HEK293 (cell line): Measurements from ENCODE around the gene P2RY11.

ENCODE experiments used
- BCL11A ChIP-seq: fragments of 450-650 bp; formaldehyde crosslinking; IDR thresholded peaks from 2 replicates; pipeline ENCODE4 v1.5.1; 2016; ENCODE audit warnings: low read depth, missing biosample characterization, missing genetic modification characterization
- GFI1B ChIP-seq: fragments of 450-650 bp; formaldehyde crosslinking; IDR thresholded peaks from 2 replicates; pipeline ENCODE4 v1.5.1; 2016; ENCODE audit warnings: missing biosample characterization, missing genetic modification characterization
- GLIS2 ChIP-seq: fragments of 450-650 bp; formaldehyde crosslinking; IDR thresholded peaks from 2 replicates; pipeline ENCODE4 v1.5.1; 2016; ENCODE audit warnings: missing biosample characterization, missing genetic modification characterization
- HOXC10 ChIP-seq: sonication (generic); formaldehyde crosslinking; IDR thresholded peaks from 2 replicates; pipeline ENCODE4 v1.8.1; 2023; ENCODE audit warnings: mild to moderate bottlenecking, missing genetic modification reagents
- OSR2 ChIP-seq: fragments of 450-650 bp; formaldehyde crosslinking; IDR thresholded peaks from 2 replicates; pipeline ENCODE4 v1.5.1; 2016; ENCODE audit warnings: missing biosample characterization, missing genetic modification characterization
- RBAK ChIP-seq: fragments of 450-650 bp; formaldehyde crosslinking; IDR thresholded peaks from 2 replicates; pipeline ENCODE4 v1.5.1; 2016; ENCODE audit warnings: missing biosample characterization, missing genetic modification characterization
- WT1 ChIP-seq: fragments of 450-650 bp; formaldehyde crosslinking; IDR thresholded peaks from 2 replicates; pipeline ENCODE4 v1.5.1; 2016; ENCODE audit warnings: missing biosample characterization, missing genetic modification characterization
- YY2 ChIP-seq: fragments of 450-650 bp; formaldehyde crosslinking; IDR thresholded peaks from 2 replicates; pipeline ENCODE4 v1.5.1; 2016; ENCODE audit warnings: missing biosample characterization, missing genetic modification characterization
- ZBTB48 ChIP-seq: fragments of 450-650 bp; formaldehyde crosslinking; IDR thresholded peaks from 2 replicates; pipeline ENCODE4 v1.5.1; 2016; ENCODE audit warnings: missing biosample characterization, missing genetic modification characterization
- ZNF112 ChIP-seq: fragments of 450-650 bp; formaldehyde crosslinking; IDR thresholded peaks from 2 replicates; pipeline ENCODE4 v1.5.0; 2017; ENCODE audit warnings: missing biosample characterization, missing genetic modification characterization
- ZNF2 ChIP-seq: fragments of 450-650 bp; formaldehyde crosslinking; IDR thresholded peaks from 2 replicates; pipeline ENCODE4 v1.5.1; 2016; ENCODE audit warnings: missing biosample characterization, missing genetic modification characterization
- ZNF221 ChIP-seq: fragments of 450-650 bp; formaldehyde crosslinking; IDR thresholded peaks from 2 replicates; pipeline ENCODE4 v1.5.1; 2017; ENCODE audit warnings: missing biosample characterization, missing genetic modification characterization, borderline replicate concordance
- ZNF23 ChIP-seq: fragments of 450-650 bp; formaldehyde crosslinking; IDR thresholded peaks from 2 replicates; pipeline ENCODE4 v1.5.1; 2016; ENCODE audit warnings: missing biosample characterization, missing genetic modification characterization, borderline replicate concordance
- ZNF274 ChIP-seq, 2 experiments: fragments of 200-500 bp in 1 of 2; fragments of 450-650 bp in 1 of 2; sonication (Bioruptor generic) in 1 of 2; formaldehyde crosslinking in 1 of 2; IDR thresholded peaks; 2 replicates each; pipeline versions ENCODE4 v1.5.1 to v1.6.1; 2014 to 2016; ENCODE audit warnings: borderline replicate concordance in 1 of 2, inconsistent platforms in 1 of 2, low read length in 1 of 2, missing biosample characterization in 1 of 2, missing genetic modification characterization in 1 of 2
- ZNF426 ChIP-seq: fragments of 450-650 bp; formaldehyde crosslinking; IDR thresholded peaks from 2 replicates; pipeline ENCODE4 v1.5.1; 2017; ENCODE audit warnings: missing biosample characterization, missing genetic modification characterization, mild to moderate bottlenecking, inconsistent platforms, moderate library complexity
- ZNF530 ChIP-seq: fragments of 450-650 bp; formaldehyde crosslinking; IDR thresholded peaks from 2 replicates; pipeline ENCODE4 v1.5.1; 2016; ENCODE audit warnings: low read depth, missing biosample characterization, missing genetic modification characterization
- ZNF585B ChIP-seq: fragments of 450-650 bp; formaldehyde crosslinking; IDR thresholded peaks from 2 replicates; pipeline ENCODE4 v1.5.1; 2016; ENCODE audit warnings: missing biosample characterization, missing genetic modification characterization
- ZNF610 ChIP-seq: fragments of 450-650 bp; formaldehyde crosslinking; IDR thresholded peaks from 2 replicates; pipeline ENCODE4 v1.5.1; 2016; ENCODE audit warnings: missing biosample characterization, missing genetic modification characterization, borderline replicate concordance
- ZNF747 ChIP-seq: fragments of 450-650 bp; formaldehyde crosslinking; IDR thresholded peaks from 2 replicates; pipeline ENCODE4 v1.5.1; 2016; ENCODE audit warnings: missing biosample characterization, missing genetic modification characterization
- TF ChIP-seq, protein P1 (sequence below): fragments of 450-650 bp; formaldehyde crosslinking; IDR thresholded peaks from 2 replicates; pipeline ENCODE4 v1.5.1; 2017; ENCODE audit warnings: missing biosample characterization, missing genetic modification characterization
- TF ChIP-seq, protein P2 (sequence below): fragments of 450-650 bp; formaldehyde crosslinking; IDR thresholded peaks from 2 replicates; pipeline ENCODE4; 2016; ENCODE audit warnings: missing biosample characterization, missing genetic modification characterization
- TF ChIP-seq, protein P3 (sequence below): fragments of 450-650 bp; IDR thresholded peaks from 2 replicates; pipeline ENCODE4 v1.5.1; 2018; ENCODE audit warnings: missing biosample characterization, missing genetic modification characterization
- TF ChIP-seq, protein P4 (sequence below): fragments of 450-650 bp; formaldehyde crosslinking; IDR thresholded peaks from 2 replicates; pipeline ENCODE4 v1.5.1; 2016; ENCODE audit warnings: missing biosample characterization, missing genetic modification characterization
- TF ChIP-seq, protein P5 (sequence below): fragments of 450-650 bp; formaldehyde crosslinking; IDR thresholded peaks from 2 replicates; pipeline ENCODE4 v1.5.1; 2016; ENCODE audit warnings: missing biosample characterization, missing genetic modification characterization
- TF ChIP-seq, protein P6 (sequence below): fragments of 450-650 bp; formaldehyde crosslinking; IDR thresholded peaks from 2 replicates; pipeline ENCODE4 v1.5.1; 2016; ENCODE audit warnings: missing biosample characterization, missing genetic modification characterization, low read depth
- TF ChIP-seq, protein P7 (sequence below): fragments of 450-650 bp; formaldehyde crosslinking; IDR thresholded peaks from 2 replicates; pipeline ENCODE4 v1.5.1; 2016; ENCODE audit warnings: missing biosample characterization, missing genetic modification characterization
- TF ChIP-seq, protein P8 (sequence below): sonication (generic); formaldehyde crosslinking; IDR thresholded peaks from 2 replicates; pipeline ENCODE4 v1.8.1; 2022; ENCODE audit warnings: mild to moderate bottlenecking, moderate library complexity, missing genetic modification reagents

Gene P2RY11

DNA sequence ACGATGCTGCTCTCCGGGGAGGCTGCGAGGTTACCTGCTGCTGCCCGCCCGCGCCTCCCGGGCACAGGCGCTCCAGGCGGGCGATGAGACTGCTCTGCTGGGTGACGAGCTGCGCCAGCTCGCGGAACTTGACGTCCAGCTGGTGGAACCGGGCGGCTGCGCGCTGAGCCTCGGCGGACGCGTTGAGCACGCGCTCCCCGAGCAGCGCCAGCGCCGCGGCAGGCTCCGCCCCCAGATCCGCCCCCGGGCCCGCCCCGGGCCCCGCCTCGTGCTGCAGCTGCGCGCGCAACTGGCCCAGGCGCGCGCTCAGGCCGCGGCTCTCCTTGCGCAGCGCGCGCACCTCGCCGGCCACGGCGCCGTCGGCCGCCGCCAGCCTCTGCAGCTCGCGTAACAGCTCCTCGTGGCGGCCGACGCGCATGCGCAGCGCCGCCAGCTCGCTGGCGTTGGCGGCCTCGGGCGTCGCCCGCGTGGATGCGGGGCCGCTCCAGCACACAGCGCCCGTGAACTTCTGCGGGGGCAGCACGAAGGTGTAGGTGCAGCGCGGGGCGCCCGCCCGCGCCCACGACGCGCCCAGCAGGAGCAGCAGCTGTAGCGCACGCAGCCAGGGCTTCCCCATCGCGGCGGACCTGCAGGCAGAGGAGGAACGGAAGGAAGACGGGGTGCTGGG lies 15.4 kb upstream of the P2RY11 start (continued):
- TF ChIP-seq, protein P1, sequence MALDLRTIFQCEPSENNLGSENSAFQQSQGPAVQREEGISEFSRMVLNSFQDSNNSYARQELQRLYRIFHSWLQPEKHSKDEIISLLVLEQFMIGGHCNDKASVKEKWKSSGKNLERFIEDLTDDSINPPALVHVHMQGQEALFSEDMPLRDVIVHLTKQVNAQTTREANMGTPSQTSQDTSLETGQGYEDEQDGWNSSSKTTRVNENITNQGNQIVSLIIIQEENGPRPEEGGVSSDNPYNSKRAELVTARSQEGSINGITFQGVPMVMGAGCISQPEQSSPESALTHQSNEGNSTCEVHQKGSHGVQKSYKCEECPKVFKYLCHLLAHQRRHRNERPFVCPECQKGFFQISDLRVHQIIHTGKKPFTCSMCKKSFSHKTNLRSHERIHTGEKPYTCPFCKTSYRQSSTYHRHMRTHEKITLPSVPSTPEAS (tag by site-specific recombination), result no peak
- TF ChIP-seq, protein P2, sequence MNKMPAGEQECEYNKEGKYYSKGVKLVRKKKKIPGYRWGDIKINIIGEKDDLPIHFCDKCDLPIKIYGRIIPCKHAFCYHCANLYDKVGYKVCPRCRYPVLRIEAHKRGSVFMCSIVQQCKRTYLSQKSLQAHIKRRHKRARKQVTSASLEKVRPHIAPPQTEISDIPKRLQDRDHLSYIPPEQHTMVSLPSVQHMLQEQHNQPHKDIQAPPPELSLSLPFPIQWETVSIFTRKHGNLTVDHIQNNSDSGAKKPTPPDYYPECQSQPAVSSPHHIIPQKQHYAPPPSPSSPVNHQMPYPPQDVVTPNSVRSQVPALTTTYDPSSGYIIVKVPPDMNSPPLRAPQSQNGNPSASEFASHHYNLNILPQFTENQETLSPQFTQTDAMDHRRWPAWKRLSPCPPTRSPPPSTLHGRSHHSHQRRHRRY (tag by site-specific recombination), result no peak
- TF ChIP-seq WT1 (no peak), YY2 (tag by site-specific recombination) (no peak), RBAK (tag by site-specific recombination) (no peak), ZNF23 (no peak), ZNF585B (tag by site-specific recombination) (no peak), GLIS2 (tag by site-specific recombination) (no peak), GFI1B (tag by site-specific recombination) (no peak), OSR2 (no peak), ZNF747 (tag by site-specific recombination) (no peak), HOXC10 (CRISPR knock-in tag) (no peak), BCL11A (tag by site-specific recombination) (no peak), ZNF2 (tag by site-specific recombination) (no peak), ZNF610 (tag by site-specific recombination) (peak; percentile 35; the same call in 1 of the 2 replicates), ZBTB48 (tag by site-specific recombination) (no peak), ZNF426 (tag by site-specific recombination) (no peak), ZNF530 (tag by site-specific recombination) (no peak), ZNF221 (tag by site-specific recombination) (no peak), ZNF274 (IDR thresholded peaks at IDR 0.05; ENCODE audit: low read length) (no peak), ZNF274 (tag by site-specific recombination; IDR thresholded peaks at IDR 0.05; ENCODE audit: borderline replicate concordance) (no peak), ZNF112 (tag by site-specific recombination) (no peak)
- TF ChIP-seq, protein P3, sequence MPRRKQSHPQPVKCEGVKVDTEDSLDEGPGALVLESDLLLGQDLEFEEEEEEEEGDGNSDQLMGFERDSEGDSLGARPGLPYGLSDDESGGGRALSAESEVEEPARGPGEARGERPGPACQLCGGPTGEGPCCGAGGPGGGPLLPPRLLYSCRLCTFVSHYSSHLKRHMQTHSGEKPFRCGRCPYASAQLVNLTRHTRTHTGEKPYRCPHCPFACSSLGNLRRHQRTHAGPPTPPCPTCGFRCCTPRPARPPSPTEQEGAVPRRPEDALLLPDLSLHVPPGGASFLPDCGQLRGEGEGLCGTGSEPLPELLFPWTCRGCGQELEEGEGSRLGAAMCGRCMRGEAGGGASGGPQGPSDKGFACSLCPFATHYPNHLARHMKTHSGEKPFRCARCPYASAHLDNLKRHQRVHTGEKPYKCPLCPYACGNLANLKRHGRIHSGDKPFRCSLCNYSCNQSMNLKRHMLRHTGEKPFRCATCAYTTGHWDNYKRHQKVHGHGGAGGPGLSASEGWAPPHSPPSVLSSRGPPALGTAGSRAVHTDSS (tag by site-specific recombination), result no peak
- TF ChIP-seq, protein P4, sequence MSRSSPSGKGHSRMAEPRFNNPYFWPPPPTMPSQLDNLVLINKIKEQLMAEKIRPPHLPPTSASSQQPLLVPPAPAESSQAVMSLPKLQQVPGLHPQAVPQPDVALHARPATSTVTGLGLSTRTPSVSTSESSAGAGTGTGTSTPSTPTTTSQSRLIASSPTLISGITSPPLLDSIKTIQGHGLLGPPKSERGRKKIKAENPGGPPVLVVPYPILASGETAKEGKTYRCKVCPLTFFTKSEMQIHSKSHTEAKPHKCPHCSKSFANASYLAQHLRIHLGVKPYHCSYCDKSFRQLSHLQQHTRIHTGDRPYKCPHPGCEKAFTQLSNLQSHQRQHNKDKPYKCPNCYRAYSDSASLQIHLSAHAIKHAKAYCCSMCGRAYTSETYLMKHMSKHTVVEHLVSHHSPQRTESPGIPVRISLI (tag by site-specific recombination), result no peak
- TF ChIP-seq, protein P5, sequence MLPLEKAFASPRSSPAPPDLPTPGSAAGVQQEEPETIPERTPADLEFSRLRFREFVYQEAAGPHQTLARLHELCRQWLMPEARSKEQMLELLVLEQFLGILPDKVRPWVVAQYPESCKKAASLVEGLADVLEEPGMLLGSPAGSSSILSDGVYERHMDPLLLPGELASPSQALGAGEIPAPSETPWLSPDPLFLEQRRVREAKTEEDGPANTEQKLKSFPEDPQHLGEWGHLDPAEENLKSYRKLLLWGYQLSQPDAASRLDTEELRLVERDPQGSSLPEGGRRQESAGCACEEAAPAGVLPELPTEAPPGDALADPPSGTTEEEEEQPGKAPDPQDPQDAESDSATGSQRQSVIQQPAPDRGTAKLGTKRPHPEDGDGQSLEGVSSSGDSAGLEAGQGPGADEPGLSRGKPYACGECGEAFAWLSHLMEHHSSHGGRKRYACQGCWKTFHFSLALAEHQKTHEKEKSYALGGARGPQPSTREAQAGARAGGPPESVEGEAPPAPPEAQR, result no peak
- TF ChIP-seq, protein P6, sequence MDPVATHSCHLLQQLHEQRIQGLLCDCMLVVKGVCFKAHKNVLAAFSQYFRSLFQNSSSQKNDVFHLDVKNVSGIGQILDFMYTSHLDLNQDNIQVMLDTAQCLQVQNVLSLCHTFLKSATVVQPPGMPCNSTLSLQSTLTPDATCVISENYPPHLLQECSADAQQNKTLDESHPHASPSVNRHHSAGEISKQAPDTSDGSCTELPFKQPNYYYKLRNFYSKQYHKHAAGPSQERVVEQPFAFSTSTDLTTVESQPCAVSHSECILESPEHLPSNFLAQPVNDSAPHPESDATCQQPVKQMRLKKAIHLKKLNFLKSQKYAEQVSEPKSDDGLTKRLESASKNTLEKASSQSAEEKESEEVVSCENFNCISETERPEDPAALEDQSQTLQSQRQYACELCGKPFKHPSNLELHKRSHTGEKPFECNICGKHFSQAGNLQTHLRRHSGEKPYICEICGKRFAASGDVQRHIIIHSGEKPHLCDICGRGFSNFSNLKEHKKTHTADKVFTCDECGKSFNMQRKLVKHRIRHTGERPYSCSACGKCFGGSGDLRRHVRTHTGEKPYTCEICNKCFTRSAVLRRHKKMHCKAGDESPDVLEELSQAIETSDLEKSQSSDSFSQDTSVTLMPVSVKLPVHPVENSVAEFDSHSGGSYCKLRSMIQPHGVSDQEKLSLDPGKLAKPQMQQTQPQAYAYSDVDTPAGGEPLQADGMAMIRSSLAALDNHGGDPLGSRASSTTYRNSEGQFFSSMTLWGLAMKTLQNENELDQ (tag by site-specific recombination), result no peak
- TF ChIP-seq, protein P7, sequence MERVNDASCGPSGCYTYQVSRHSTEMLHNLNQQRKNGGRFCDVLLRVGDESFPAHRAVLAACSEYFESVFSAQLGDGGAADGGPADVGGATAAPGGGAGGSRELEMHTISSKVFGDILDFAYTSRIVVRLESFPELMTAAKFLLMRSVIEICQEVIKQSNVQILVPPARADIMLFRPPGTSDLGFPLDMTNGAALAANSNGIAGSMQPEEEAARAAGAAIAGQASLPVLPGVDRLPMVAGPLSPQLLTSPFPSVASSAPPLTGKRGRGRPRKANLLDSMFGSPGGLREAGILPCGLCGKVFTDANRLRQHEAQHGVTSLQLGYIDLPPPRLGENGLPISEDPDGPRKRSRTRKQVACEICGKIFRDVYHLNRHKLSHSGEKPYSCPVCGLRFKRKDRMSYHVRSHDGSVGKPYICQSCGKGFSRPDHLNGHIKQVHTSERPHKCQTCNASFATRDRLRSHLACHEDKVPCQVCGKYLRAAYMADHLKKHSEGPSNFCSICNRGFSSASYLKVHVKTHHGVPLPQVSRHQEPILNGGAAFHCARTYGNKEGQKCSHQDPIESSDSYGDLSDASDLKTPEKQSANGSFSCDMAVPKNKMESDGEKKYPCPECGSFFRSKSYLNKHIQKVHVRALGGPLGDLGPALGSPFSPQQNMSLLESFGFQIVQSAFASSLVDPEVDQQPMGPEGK, result no peak
- TF ChIP-seq, protein P8, sequence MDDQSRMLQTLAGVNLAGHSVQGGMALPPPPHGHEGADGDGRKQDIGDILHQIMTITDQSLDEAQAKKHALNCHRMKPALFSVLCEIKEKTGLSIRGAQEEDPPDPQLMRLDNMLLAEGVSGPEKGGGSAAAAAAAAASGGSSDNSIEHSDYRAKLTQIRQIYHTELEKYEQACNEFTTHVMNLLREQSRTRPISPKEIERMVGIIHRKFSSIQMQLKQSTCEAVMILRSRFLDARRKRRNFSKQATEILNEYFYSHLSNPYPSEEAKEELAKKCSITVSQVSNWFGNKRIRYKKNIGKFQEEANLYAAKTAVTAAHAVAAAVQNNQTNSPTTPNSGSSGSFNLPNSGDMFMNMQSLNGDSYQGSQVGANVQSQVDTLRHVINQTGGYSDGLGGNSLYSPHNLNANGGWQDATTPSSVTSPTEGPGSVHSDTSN (CRISPR knock-in tag), result peak; percentile 70; the same call in 1 of the 2 replicates
